Ramos (cell line): ENCODE measurements around the gene NPIPA2.
"Not testable (repeated sequence)": the region's sequence is repeated elsewhere in the genome, so short reads cannot be mapped to it uniquely, and the experiment has no call there.

Source experiments
- in situ Hi-C: fragments of 300-500 bp; cut with MboI; formaldehyde crosslinking; loops from one replicate; pipeline ENCODE4 v1.14.3; 2022; ENCODE audit warnings: low sequenced_read_pairs; ENCODE audit not compliant: unreplicated experiment

The NPIPA2 gene

GRCh38 chr16:14742273-14743128 is at the start of gene NPIPA2:
NPIPA2 (plus strand) TSS chr16:14742533; CDS start chr16:14748066, 5,533 bp downstream.
- in situ Hi-C loops = not testable (repeated sequence)

DNA sequence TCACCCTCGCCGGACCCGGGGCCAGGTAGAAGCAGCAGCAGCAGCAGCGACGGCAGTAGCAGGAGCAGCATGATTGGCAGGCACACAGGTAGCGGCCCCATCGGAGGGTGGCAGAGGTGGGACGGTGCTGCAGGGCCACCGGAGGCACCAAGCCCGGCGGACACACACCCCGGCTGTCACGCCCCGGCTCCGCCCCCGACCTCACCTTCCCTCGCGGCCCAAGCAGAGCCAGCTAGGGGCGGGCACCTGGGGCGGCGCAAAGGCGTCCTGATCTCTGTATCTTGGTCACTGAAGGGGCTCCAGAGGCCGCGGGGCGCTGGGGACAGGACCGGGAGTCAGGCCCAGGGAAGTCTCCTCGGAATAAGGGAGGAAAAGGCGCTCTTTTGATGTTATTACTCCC is 48.2 kb upstream of the NPIPA2 start, which contains the start of gene PLA2G10:
TSS of gene PLA2G10 (minus strand) at position 180 of the 400 bp plus-strand sequence. CDS start at position 101, 79 bp downstream.
- in situ Hi-C loops = not testable (repeated sequence)

GRCh38 chr16:14701859-14702258 is 40.5 kb upstream of the NPIPA2 start:
- in situ Hi-C loops = not testable (repeated sequence)

DNA sequence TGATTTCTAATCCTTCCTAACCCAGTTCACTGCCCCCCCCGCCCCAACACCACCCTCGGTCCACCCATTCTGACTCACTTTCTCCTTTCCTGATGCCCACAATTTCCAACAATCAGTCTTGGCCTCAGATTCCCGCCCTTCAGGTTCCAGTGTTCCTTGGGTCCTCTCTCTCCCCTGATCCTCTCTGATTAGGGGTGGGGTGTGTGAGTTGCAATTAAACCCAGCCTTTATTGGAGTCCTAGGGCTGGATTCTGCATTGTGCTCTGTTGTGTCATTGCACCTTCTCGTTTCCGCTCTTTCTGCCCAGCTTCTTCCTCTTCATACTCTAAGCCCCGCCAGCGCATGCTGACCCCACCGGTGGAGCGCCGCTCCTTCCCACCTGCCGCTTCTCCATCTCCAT is 39.7 kb upstream of the NPIPA2 start:
- in situ Hi-C loops = not testable (repeated sequence)

DNA sequence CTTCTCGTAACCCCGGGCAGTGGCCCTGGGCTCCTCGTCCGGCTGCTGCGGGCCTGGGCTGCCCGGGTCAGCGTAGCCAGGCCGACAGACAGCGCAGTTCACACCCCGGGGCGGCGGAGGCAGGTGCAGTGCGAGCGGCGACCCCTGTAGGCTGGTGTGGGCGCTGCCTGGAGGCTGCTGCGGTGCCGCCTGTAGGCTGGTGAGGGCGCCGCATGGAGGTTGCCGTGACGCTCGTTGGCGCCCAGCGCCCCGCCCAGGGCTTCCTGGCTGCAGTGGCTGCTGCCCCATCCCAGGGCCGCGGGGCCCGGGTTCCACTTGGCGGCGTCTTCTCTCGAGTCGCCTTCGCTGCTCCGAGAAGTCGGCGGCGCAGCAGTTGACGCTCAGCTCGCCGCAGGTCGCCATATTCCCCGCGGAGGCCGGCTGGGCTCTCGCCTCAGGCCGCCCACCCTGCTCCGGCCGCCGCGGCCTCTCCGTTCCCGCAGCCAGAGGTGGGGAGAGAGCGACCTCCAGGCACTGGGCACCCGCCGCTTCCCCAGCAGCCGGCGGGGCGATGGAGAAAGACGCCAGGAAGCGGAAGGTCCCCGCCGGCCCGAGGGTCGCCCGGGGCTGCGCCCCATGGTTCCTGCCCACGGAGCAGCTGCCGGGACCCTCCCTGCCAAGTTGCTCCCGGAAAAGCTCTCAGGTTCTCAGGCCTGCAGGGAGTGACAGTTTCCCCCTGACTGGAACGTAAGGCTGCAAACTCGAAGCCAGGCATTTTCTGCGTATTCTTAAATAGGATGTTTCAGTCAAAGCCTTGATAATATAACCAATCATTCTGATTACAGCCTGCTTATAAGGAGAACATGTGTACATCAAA is 38.9 kb upstream of the NPIPA2 start, which contains the start of gene NPIPA3:
TSS of gene NPIPA3 (plus strand) at position 256 of the 856 bp plus-strand sequence. CDS start 5,533 bp downstream, outside the sequence.
- in situ Hi-C loops = not testable (repeated sequence)

- in situ Hi-C loops = not testable (repeated sequence)
Measured at GRCh38 chr16:14733233-14733632, 9.1 kb upstream of the NPIPA2 start.

- in situ Hi-C loops = not testable (repeated sequence)
Measured at GRCh38 chr16:14740832-14741385, 1.4 kb upstream of the NPIPA2 start.

DNA sequence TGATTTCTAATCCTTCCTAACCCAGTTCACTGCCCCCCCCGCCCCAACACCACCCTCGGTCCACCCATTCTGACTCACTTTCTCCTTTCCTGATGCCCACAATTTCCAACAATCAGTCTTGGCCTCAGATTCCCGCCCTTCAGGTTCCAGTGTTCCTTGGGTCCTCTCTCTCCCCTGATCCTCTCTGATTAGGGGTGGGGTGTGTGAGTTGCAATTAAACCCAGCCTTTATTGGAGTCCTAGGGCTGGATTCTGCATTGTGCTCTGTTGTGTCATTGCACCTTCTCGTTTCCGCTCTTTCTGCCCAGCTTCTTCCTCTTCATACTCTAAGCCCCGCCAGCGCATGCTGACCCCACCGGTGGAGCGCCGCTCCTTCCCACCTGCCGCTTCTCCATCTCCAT is 539 bp upstream of the NPIPA2 start:
- in situ Hi-C loops = not testable (repeated sequence)

GRCh38 chr16:14773654-14774053 is 31.3 kb downstream of the NPIPA2 start:
- in situ Hi-C loops = not testable (repeated sequence)

- in situ Hi-C loops = not testable (repeated sequence)
Measured at GRCh38 chr16:14775624-14776023, 33.3 kb downstream of the NPIPA2 start.

GRCh38 chr16:14776763-14777162 is 34.4 kb downstream of the NPIPA2 start:
- in situ Hi-C loops = not testable (repeated sequence)

DNA sequence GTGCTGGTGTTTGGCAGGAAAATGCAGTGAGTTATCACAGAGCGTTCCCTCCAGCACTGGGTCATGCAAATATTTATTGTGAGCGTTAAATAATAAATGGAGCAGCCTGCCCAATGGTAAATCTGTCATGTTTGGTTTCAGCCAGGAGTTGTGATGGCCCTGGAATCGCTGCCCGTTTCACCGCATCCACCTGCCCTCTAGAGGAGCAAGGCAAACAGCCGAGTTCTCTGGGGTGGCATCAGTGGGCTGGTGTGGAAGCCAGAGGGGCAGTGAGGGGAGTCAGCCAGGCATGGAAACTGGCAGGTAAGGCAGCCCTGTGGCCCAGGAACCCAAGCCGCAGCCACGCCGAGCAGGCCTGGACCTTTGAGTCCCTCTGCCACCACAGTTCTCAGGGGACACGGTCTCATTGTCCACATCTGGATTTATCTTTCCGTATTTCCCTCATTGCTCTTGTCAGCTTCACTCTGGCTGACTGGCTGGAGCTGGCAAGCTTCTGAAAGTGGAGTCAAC is 37.1 kb downstream of the NPIPA2 start:
- in situ Hi-C loops = not testable (repeated sequence)

DNA sequence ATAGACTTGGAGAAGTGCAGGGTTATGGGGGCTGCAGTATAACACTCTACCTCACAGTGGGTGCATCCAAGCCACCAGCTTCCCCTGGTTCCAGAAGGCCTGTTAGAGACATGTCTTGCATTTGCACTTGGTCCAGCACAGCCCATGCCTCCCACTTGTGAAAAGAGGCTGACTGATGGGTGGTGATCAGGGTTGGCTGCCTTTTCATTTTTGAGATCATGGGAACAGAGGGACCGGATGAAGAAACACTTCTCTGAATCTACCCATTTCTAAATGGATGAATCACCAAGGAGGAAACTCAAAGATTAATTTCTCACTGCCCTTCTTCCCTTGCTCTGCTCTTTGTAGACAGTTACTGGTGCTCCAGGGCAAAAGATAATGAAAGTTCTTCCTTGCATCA is 43.8 kb downstream of the NPIPA2 start:
- in situ Hi-C loops = not testable (repeated sequence)

GRCh38 chr16:14789577-14789976 is 47.2 kb downstream of the NPIPA2 start:
- in situ Hi-C loops = not testable (repeated sequence)

- in situ Hi-C loops = not testable (repeated sequence)
Measured at GRCh38 chr16:14790320-14790956, 48.1 kb downstream of the NPIPA2 start.

DNA sequence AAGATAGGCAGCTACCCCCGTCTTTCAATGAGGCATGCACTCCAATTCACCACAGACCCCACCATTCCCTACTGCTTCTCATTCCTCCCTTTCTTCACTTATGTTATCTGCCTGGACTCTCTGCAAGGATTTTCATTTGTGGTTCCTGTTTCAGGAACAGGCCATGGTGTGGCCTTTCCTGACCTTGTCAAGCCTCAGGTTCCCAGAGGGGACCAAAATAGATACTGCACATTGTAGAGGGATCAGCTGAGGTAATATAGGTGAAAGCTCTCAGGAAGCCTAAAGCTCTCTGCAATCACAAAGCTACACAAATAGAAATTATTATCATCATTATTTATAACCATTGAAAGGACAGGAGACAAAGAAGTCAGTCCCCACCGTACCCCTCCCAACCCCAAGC is 50.6 kb downstream of the NPIPA2 start:
- in situ Hi-C loops = not testable (repeated sequence)

GRCh38 chr16:14797558-14797957 is 55.2 kb downstream of the NPIPA2 start:
- in situ Hi-C loops = not testable (repeated sequence)

GRCh38 chr16:14803577-14803976 is 61.2 kb downstream of the NPIPA2 start:
- in situ Hi-C loops = not testable (repeated sequence)

DNA sequence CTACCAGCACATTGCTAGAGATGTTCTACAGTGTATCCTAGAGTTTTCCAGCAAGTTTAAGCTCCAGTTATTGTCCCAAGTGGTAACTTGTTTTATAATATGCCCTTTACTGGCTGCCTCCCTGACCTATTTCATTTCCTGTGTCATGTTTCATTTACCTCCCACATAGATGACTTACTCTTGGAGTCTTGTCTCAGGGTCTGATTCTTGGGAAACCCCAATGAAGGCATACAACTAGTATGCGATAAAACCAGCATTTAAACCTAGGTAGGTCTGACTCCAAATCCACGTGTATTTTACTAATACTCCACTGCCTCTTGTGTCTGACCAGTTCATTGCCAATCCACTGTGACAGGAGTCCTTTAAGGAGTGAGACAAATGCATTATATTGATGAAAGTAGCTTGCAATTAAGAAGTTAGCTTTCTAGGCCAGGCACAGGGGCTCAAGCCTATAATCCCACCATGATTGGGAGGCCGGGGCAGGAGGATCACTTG is 64.9 kb downstream of the NPIPA2 start:
- in situ Hi-C loops = not testable (repeated sequence)

DNA sequence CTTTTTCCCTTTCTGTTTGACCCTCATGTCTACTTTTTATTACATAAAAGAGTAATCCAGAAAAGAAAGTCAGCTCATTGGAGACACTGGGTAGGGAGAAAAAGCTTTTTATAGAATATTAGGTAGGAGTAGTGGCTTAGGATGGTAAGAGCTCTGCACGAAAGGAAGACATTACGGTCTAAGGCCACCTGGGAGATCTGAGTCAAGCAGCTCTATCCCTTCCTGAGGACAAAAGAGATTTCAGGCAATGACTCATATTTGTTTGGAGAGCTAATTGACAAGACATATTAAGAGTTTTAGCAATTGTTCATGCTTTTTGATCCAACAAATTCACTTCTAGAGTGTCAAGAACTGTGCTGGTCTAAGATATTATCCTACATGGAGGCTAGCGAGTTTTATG is 71.6 kb downstream of the NPIPA2 start:
- in situ Hi-C loops = not testable (repeated sequence)
